GM18868 (cell line): ENCODE measurements around the gene SLC6A7.

Source experiments
- ATAC-seq: cut with Tn5 transposase; IDR thresholded peaks from one replicate; pipeline ENCODE4 v1.9.1; 2021; ENCODE audit warnings: mild to moderate bottlenecking, moderate library complexity; ENCODE audit not compliant: unreplicated experiment

Gene SLC6A7

GRCh38 chr5:150189728-150190502 is at the start of gene SLC6A7:
SLC6A7 (plus strand) TSS chr5:150190062; CDS start chr5:150190328, 266 bp downstream.
- ATAC-seq, result no peak

- ATAC-seq, result no peak
Measured at GRCh38 chr5:150140830-150141229, 49.0 kb upstream of the SLC6A7 start.

- ATAC-seq, result no peak
Measured at GRCh38 chr5:150141544-150142184, 48.2 kb upstream of the SLC6A7 start.

- ATAC-seq, result no peak
Measured at GRCh38 chr5:150142185-150142958, 47.5 kb upstream of the SLC6A7 start.

- no peak for ATAC-seq
Measured at GRCh38 chr5:150142959-150143349, 46.9 kb upstream of the SLC6A7 start.

- ATAC-seq, result no peak
Measured at GRCh38 chr5:150143350-150144245, 46.3 kb upstream of the SLC6A7 start.

- ATAC-seq, result no peak
Measured at GRCh38 chr5:150144246-150144801, 45.5 kb upstream of the SLC6A7 start.

GRCh38 chr5:150144879-150145278 is 45.0 kb upstream of the SLC6A7 start:
- no peak for ATAC-seq

- no peak for ATAC-seq
Measured at GRCh38 chr5:150146235-150146634, 43.6 kb upstream of the SLC6A7 start.

- ATAC-seq, result no peak
Measured at GRCh38 chr5:150146862-150147601, 42.8 kb upstream of the SLC6A7 start.

- no peak for ATAC-seq
Measured at GRCh38 chr5:150147670-150148069, 42.2 kb upstream of the SLC6A7 start.

- no peak for ATAC-seq
Measured at GRCh38 chr5:150148117-150148927, 41.5 kb upstream of the SLC6A7 start.

GRCh38 chr5:150149618-150150017 is 40.2 kb upstream of the SLC6A7 start:
- no peak for ATAC-seq

- no peak for ATAC-seq
Measured at GRCh38 chr5:150152636-150153462, 37.0 kb upstream of the SLC6A7 start.

GRCh38 chr5:150153483-150153882 is 36.4 kb upstream of the SLC6A7 start:
- ATAC-seq, result no peak

- ATAC-seq, result peak; percentile 74
Measured at GRCh38 chr5:150153957-150154617, 35.8 kb upstream of the SLC6A7 start.

- peak; percentile 2 for ATAC-seq
Measured at GRCh38 chr5:150154618-150155128, 35.2 kb upstream of the SLC6A7 start.
